SK-N-SH (cell line): ENCODE data around the gene ASTN2.

Experiments used
- POLR2AphosphoS5 ChIP-seq: IDR thresholded peaks from 2 replicates; pipeline ENCODE4 v1.6.1; 2012; ENCODE audit warnings: low read depth, low read length
- TAF1 ChIP-seq: IDR thresholded peaks from 2 replicates; pipeline ENCODE4 v1.6.1; 2012; ENCODE audit warnings: low read depth, mild to moderate bottlenecking, low read length, moderate library complexity, borderline replicate concordance
- TCF12 ChIP-seq: IDR thresholded peaks from 2 replicates; pipeline ENCODE4 v1.4.0; 2012
- TF ChIP-seq, protein P1 (sequence below): fragments of 200-600 bp; sonication (generic); IDR thresholded peaks from 2 replicates; pipeline ENCODE4 v1.6.1; 2017; ENCODE audit warnings: antibody characterized with exemption, mild to moderate bottlenecking, moderate library complexity

DNA sequence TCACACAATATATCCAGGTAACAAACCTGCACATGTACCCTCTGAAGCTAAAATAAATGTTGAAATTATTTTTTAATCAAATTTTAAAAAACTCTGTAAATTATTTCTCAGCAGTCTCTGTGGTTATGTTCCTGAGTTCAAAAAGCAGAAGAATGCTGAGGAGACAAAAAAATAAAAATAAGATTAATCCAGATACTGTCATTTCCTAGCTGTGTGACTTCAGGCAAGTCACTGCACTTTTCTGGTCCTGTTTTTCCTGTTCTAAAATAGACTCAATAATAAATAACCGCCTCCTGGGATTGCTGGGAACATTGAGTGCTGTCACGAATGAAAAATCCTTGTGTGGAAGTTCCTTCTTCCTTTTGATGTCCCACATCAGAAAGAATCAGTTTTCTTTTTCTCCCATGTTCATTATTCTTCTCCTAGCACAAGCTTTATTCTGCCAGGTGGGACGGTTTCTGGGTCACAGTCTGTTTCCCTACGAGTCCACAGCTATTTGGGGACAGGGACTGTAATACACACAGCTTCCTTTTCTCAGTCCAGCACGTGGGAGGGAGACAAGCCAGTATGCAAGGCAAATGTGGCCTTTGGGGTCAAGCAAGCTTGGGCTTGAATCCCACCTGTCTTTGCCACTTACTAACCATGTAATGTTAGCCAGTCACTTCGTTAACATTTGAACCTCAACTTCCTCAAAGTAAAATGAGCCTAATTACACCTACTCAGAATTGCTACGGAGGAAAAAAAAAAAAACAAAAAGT, 570.8 kb downstream of the ASTN2 start:
- TF ChIP-seq TCF12 (no peak), POLR2AphosphoS5 (no peak), TAF1 (no peak)
- TF ChIP-seq, protein P1, sequence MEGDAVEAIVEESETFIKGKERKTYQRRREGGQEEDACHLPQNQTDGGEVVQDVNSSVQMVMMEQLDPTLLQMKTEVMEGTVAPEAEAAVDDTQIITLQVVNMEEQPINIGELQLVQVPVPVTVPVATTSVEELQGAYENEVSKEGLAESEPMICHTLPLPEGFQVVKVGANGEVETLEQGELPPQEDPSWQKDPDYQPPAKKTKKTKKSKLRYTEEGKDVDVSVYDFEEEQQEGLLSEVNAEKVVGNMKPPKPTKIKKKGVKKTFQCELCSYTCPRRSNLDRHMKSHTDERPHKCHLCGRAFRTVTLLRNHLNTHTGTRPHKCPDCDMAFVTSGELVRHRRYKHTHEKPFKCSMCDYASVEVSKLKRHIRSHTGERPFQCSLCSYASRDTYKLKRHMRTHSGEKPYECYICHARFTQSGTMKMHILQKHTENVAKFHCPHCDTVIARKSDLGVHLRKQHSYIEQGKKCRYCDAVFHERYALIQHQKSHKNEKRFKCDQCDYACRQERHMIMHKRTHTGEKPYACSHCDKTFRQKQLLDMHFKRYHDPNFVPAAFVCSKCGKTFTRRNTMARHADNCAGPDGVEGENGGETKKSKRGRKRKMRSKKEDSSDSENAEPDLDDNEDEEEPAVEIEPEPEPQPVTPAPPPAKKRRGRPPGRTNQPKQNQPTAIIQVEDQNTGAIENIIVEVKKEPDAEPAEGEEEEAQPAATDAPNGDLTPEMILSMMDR = no peak
